Measurements from ENCODE around the gene PHAX. TPM values are rescaled to one million over a fixed set of nuclear protein-coding genes. Genes with fewer than 3 reads are reported as not detected.
A peak's percentile ranks its signal among the peaks of the same experiment; 100 is the strongest.

Gene PHAX
- total and polyA plus RNA-seq, 5 donors from 2014 or later: 27.0 to 83.0 (median 68.1) TPM

DNA sequence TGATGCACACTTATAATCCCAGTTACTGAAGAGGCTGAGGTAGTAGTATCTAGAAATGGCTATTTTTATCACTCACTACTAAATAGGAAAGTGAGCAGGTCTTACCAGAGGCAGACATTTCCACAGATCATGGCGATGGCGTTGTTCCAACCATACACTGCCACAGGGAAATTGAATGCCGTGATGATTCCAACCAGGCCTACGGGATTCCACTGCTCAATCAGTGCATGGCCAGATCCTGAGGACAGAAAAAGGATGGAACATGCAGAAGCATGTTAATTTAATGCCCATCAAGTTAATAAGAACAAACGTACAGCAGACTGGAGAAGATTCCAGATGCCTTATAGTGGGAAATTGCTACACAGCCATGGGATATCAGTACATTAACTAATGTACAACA is 23.8 kb upstream of the PHAX start:
- peaks cover 6% of the 10 kb centered on the region for H3K27me3 Mint-ChIP-seq
- no peak for ATAC-seq (ENCODE audit: low read depth in 2 of 2)

DNA sequence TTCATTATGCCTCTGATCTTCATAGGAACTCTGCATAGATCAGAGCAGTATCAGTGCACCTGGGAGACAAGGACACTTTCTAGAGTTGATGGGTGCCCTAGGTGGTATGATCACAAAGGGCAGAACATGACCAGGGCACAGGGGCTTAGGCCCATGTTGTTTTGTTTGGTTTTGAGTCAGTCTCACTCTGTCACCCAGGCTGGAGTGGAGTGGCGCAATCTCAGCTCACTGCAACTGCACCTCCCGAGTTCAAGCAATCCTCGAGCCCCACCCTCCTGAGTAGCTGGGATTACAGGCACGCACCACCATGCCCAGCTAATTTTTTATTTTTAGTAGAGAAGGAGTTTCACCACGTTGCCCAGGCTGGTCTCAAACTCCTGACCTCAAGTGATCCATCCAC is 23.3 kb upstream of the PHAX start:
- peaks cover 6% of the 10 kb centered on the region for H3K27me3 Mint-ChIP-seq
- Histone ChIP-seq H3K27ac (ENCODE audit: insufficient read depth, low read length, poor library complexity, severe bottlenecking) (no peak overlapping the region), H3K36me3 (ENCODE audit: control insufficient read depth, insufficient read depth, low read length) (no peaks in the 10 kb centered on the region), H3K9me3 (ENCODE audit: control insufficient read depth in 2 of 2, low read length in 2 of 2) (no peaks in the 10 kb centered on the region), H3K4me3 (ENCODE audit: low read depth, low read length) (no peak overlapping the region), H3K27me3 (ENCODE audit: control insufficient read depth, insufficient read depth, low read length) (no peaks in the 10 kb centered on the region), H3K4me1 (ENCODE audit: control insufficient read depth, insufficient read depth, low read length, poor library complexity, severe bottlenecking) (no peaks in the 10 kb centered on the region)
- H3K4me1 Mint-ChIP-seq: no peaks in the 10 kb centered on the region
- DNase-seq (no peak), ATAC-seq (ENCODE audit: low read depth in 2 of 2) (no peak)
- peaks cover 0 to 2% (median 0%) of the 10 kb centered on the region in 7 donors for H3K9me3 Mint-ChIP-seq
- no peak overlapping the region for H3K4me3 Mint-ChIP-seq
- no peak overlapping the region for H3K27ac Mint-ChIP-seq
- H3K36me3 Mint-ChIP-seq: no peaks in the 10 kb centered on the region

More for the DNA sequence above, 23.8 kb upstream of the PHAX start:
- DNase-seq: no peak
- Mint-ChIP-seq H3K9me3 (peaks cover 0 to 2% (median 0%) of the 10 kb centered on the region in 7 donors), H3K4me1 (no peaks in the 10 kb centered on the region), H3K4me3 (no peak overlapping the region), H3K27ac (no peak overlapping the region), H3K36me3 (no peaks in the 10 kb centered on the region)
- no peak overlapping the region for H3K27ac ChIP-seq (ENCODE audit: insufficient read depth, low read length, poor library complexity, severe bottlenecking)
- H3K27me3 ChIP-seq (ENCODE audit: control insufficient read depth, insufficient read depth, low read length): no peaks in the 10 kb centered on the region
- H3K9me3 ChIP-seq (ENCODE audit: control insufficient read depth in 2 of 2, low read length in 2 of 2): no peaks in the 10 kb centered on the region
- no peak overlapping the region for H3K4me3 ChIP-seq (ENCODE audit: low read depth, low read length)
- H3K4me1 ChIP-seq (ENCODE audit: control insufficient read depth, insufficient read depth, low read length, poor library complexity, severe bottlenecking): no peaks in the 10 kb centered on the region
- no peaks in the 10 kb centered on the region for H3K36me3 ChIP-seq (ENCODE audit: control insufficient read depth, insufficient read depth, low read length)

DNA sequence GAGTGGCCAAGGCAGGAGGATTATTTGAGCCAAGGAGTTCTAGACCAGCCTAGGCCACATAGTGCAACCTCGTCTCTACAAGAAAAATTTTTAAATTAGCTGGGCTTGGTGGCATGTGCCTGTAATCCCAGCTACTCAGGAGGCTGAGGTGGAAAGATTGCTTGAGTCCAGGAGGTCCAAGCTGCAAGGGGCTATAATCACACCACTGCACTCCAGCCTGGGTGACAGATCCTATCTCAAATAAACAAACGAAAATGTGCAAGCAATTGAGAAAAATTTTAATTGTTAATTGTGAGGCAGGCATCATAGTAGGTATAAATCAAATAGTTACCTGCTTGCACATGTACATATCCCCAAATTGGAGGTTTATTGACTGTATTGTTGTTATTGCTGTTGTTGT is 21.0 kb upstream of the PHAX start:
- Histone ChIP-seq H3K9me3 (ENCODE audit: control insufficient read depth in 2 of 2, low read length in 2 of 2) (no peaks in the 10 kb centered on the region), H3K4me1 (ENCODE audit: control insufficient read depth, insufficient read depth, low read length, poor library complexity, severe bottlenecking) (no peaks in the 10 kb centered on the region), H3K27ac (ENCODE audit: insufficient read depth, low read length, poor library complexity, severe bottlenecking) (no peak overlapping the region), H3K4me3 (ENCODE audit: low read depth, low read length) (no peak overlapping the region), H3K36me3 (ENCODE audit: control insufficient read depth, insufficient read depth, low read length) (no peaks in the 10 kb centered on the region), H3K27me3 (ENCODE audit: control insufficient read depth, insufficient read depth, low read length) (no peaks in the 10 kb centered on the region)
- Mint-ChIP-seq H3K4me1 (no peaks in the 10 kb centered on the region), H3K9me3 (peaks cover 0 to 2% (median 0%) of the 10 kb centered on the region in 7 donors), H3K4me3 (no peak overlapping the region), H3K27ac (no peak overlapping the region), H3K27me3 (peaks cover 6% of the 10 kb centered on the region), H3K36me3 (peaks cover 4% of the 10 kb centered on the region)
- ATAC-seq (ENCODE audit: low read depth in 2 of 2) (no peak), DNase-seq (no peak)

DNA sequence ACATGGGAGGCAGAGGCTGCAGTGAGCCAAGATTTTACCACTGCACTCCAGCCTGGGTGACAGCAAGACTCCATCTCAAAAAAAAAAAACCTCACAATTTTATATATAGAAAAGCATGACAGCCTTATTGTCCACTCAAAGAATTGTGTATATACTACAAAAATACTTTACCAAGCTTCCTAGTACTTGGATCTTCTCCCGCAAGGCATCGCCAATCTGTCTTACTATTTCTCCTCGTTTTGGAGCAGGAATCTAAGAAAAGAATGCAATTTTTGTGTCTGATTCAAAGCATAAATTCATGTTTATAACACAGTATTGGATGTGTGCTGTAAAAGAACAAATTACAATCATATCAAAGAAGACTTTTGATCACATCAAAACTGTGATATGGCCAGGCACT is 17.0 kb upstream of the PHAX start:
- H3K9me3 Mint-ChIP-seq: peaks cover 0 to 3% (median 0%) of the 10 kb centered on the region in 7 donors
- no peak overlapping the region for H3K27ac Mint-ChIP-seq
- H3K4me1 Mint-ChIP-seq: no peaks in the 10 kb centered on the region
- Histone ChIP-seq H3K4me1 (ENCODE audit: control insufficient read depth, insufficient read depth, low read length, poor library complexity, severe bottlenecking) (no peaks in the 10 kb centered on the region), H3K27me3 (ENCODE audit: control insufficient read depth, insufficient read depth, low read length) (no peaks in the 10 kb centered on the region), H3K9me3 (ENCODE audit: control insufficient read depth in 2 of 2, low read length in 2 of 2) (no peaks in the 10 kb centered on the region), H3K4me3 (ENCODE audit: low read depth, low read length) (no peak overlapping the region), H3K36me3 (ENCODE audit: control insufficient read depth, insufficient read depth, low read length) (no peaks in the 10 kb centered on the region), H3K27ac (ENCODE audit: insufficient read depth, low read length, poor library complexity, severe bottlenecking) (no peak overlapping the region)
- peaks cover 4% of the 10 kb centered on the region for H3K36me3 Mint-ChIP-seq
- DNase-seq: no peak
- ATAC-seq (ENCODE audit: low read depth in 2 of 2): no peak
- H3K27me3 Mint-ChIP-seq: peaks cover 16% of the 10 kb centered on the region
- no peak overlapping the region for H3K4me3 Mint-ChIP-seq

DNA sequence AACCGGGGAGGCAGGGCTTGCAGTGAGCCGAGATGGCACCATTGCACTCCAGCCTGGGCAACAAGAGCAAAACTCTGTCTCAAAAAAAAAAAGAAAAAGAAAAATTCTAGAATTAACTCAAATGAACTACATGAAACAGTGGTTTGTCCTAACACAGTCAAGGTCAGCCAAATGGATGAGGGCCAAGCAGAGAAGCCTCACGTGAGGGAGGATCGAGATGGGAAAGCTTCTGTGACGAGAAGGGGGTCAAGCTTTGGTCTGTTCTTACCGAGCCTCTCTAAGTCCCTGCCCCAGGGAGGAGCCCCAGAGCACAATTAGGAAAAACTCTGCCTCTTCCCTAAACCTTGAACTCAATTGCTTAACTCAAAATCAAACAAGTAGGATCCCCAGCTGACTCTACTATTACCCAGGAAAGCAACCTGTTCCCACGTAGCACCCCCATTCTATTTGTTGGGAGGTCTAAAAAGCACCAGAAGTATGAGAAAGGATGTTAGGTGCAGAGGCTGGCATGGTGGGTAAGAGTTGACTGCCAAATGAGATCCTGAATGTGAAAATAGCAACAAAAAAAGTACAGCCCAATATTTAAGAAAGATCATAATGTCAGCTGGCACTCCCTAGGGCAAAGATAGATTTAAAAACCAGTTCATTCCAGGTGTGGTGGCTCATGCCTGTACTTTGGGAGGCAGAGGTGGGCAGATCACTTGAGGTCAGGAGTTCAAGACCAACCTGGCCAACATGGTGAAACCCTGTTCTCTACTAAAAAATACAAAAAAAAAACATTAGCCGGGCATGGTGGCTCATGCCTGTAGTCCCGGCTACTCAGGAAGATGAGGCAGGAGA is 13.0 kb upstream of the PHAX start:
- H3K27ac ChIP-seq (ENCODE audit: insufficient read depth, low read length, poor library complexity, severe bottlenecking): no peak overlapping the region
- no peaks in the 10 kb centered on the region for H3K9me3 ChIP-seq (ENCODE audit: control insufficient read depth in 2 of 2, low read length in 2 of 2)
- peaks cover 29% of the 10 kb centered on the region for H3K27me3 Mint-ChIP-seq
- peaks cover 1% of the 10 kb centered on the region for H3K27me3 ChIP-seq (ENCODE audit: control insufficient read depth, insufficient read depth, low read length)
- H3K4me3 ChIP-seq (ENCODE audit: low read depth, low read length): no peak overlapping the region
- DNase-seq: no peak
- H3K4me1 ChIP-seq (ENCODE audit: control insufficient read depth, insufficient read depth, low read length, poor library complexity, severe bottlenecking): no peaks in the 10 kb centered on the region
- peaks cover 0 to 3% (median 0%) of the 10 kb centered on the region in 7 donors for H3K9me3 Mint-ChIP-seq
- H3K36me3 Mint-ChIP-seq: peaks cover 4% of the 10 kb centered on the region
- H3K36me3 ChIP-seq (ENCODE audit: control insufficient read depth, insufficient read depth, low read length): no peaks in the 10 kb centered on the region
- H3K27ac Mint-ChIP-seq: peak overlapping the region in 1 of 3 donors; percentile 35
- ATAC-seq (ENCODE audit: low read depth in 2 of 2): no peak
- no peaks in the 10 kb centered on the region for H3K4me1 Mint-ChIP-seq
- no peak overlapping the region for H3K4me3 Mint-ChIP-seq

DNA sequence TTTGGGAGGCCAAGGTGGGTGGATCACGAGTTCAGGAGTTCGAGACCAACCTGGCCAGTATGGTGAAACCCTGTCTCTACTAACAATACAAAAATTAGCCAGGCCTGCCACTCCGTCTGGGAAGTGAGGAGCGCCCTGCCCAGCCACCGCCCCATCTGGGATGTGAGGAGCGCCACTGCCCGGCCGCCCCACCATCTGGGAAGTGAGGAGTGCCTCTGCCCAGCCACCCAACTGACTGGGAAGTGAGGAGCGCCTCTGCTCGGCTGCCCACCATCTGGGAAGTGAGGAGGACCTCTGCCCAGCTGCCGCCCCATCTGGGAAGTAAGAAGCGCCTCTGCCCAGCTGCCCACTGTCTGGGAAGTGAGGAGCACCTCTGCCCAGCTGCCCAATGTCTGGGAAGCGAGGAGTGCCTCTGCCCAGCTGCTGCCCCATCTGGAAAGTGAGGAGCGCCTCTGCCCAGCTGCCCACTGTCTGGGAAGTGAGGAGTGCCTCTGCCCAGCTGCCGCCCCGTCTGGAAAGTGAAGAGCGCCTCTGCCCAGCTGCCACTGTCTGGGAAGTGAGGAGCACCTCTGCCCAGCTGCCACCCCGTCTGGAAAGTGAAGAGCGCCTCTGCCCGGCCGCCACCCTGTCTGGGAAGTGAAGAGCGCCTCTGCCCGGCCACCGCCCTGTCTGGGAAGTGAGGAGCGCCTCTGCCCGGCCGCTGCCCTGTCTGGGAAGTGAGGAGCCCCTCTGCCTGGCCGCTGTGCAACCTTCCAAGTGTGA is 11.0 kb upstream of the PHAX start:
- Mint-ChIP-seq H3K27ac (no peak overlapping the region), H3K27me3 (peaks cover 48% of the 10 kb centered on the region), H3K9me3 (peaks cover 0 to 3% (median 0%) of the 10 kb centered on the region in 7 donors), H3K36me3 (no peaks in the 10 kb centered on the region), H3K4me1 (peaks cover 3 to 10% (median 6%) of the 10 kb centered on the region in 4 donors), H3K4me3 (no peak overlapping the region)
- Histone ChIP-seq H3K4me3 (ENCODE audit: low read depth, low read length) (no peak overlapping the region), H3K4me1 (ENCODE audit: control insufficient read depth, insufficient read depth, low read length, poor library complexity, severe bottlenecking) (peaks cover 5% of the 10 kb centered on the region), H3K36me3 (ENCODE audit: control insufficient read depth, insufficient read depth, low read length) (no peaks in the 10 kb centered on the region), H3K27ac (ENCODE audit: insufficient read depth, low read length, poor library complexity, severe bottlenecking) (no peak overlapping the region), H3K27me3 (ENCODE audit: control insufficient read depth, insufficient read depth, low read length) (peaks cover 12% of the 10 kb centered on the region), H3K9me3 (ENCODE audit: control insufficient read depth in 2 of 2, low read length in 2 of 2) (no peaks in the 10 kb centered on the region)
- DNase-seq: no peak
- no peak for ATAC-seq (ENCODE audit: low read depth in 2 of 2)

DNA sequence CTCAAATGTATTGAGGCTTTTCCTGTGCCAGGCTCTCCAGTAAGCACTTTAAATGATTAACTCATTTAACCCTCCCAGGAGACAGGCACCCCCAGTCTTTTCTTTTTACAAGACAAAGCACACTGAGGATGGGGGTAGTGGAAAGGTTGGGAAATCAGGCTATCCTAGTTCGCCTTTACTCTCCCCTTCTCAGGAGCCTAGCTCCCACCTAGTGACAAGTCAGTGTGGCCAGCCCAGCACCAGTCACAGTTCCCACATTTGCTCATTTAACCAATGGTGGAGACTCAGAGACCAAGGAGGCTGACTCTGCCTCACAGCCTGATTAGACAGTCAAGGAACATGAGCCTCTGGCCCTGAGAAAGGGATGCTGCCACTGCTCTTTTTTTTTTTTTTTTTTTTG is 9.2 kb upstream of the PHAX start:
- no peak overlapping the region for H3K27ac ChIP-seq (ENCODE audit: insufficient read depth, low read length, poor library complexity, severe bottlenecking)
- H3K36me3 ChIP-seq (ENCODE audit: control insufficient read depth, insufficient read depth, low read length): no peaks in the 10 kb centered on the region
- Mint-ChIP-seq H3K36me3 (no peaks in the 10 kb centered on the region), H3K27me3 (peaks cover 55% of the 10 kb centered on the region), H3K9me3 (peaks cover 0 to 3% (median 0%) of the 10 kb centered on the region in 7 donors), H3K4me3 (no peak overlapping the region), H3K27ac (no peak overlapping the region), H3K4me1 (peaks cover 3 to 17% (median 6%) of the 10 kb centered on the region in 4 donors)
- no peak for DNase-seq
- H3K4me1 ChIP-seq (ENCODE audit: control insufficient read depth, insufficient read depth, low read length, poor library complexity, severe bottlenecking): peaks cover 12% of the 10 kb centered on the region
- H3K9me3 ChIP-seq (ENCODE audit: control insufficient read depth in 2 of 2, low read length in 2 of 2): no peaks in the 10 kb centered on the region
- no peak overlapping the region for H3K4me3 ChIP-seq (ENCODE audit: low read depth, low read length)
- peaks cover 12% of the 10 kb centered on the region for H3K27me3 ChIP-seq (ENCODE audit: control insufficient read depth, insufficient read depth, low read length)
- no peak for ATAC-seq (ENCODE audit: low read depth in 2 of 2)
